NCI-H2171 (cell line): Measurements from ENCODE around the gene OVOL1.
"Not testable (repeated sequence)": the region's sequence is repeated elsewhere in the genome, so short reads cannot be mapped to it uniquely, and the experiment has no call there.

Experiments used
- DNase-seq: peaks from one replicate; lab custom pipeline; 2025; lab: John Stamatoyannopoulos, UW

The OVOL1 gene

DNA sequence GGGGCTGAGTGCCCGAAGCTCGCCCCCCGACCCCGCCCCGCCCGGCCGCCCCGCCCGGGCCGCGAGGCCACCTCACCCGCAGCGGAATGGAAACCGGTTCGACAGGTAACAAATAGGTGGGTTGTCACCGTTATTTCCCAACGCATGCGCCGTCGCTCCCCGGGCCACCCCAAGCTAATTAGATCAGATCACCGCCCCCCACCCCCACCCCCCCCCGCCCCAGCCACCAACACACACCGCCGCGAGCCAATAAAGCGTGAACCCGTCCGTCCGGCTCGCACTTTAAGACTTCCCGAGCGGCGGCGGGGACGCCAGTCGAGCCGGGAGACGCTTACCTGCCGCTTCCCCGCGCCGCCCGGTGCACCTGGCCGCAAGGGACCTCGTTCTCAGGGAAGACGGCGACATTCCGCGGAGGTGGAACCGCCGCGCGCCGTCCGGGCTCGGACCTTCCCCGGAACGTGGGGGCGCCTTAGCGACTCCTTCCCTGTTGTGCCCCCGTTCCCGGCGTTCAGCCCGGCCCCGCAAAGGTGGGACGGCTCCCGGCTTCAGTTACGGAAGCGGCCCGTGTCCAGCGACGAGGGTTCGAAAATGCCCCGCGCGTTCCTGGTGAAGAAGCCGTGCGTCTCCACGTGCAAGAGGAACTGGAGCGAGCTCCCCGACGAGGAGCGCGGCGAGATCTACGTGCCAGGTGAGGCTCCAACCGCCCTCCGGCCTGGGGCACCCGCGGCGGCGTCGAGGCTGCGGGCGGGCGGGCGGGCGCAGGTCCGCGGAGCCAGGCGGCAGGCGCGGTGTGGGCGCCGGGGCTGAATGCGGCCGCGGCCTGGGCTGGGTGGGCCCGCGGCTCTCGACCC lies at the start of gene OVOL1:
Gene OVOL1 (plus strand): TSS at position 278 of the 851 bp plus-strand sequence. CDS start 311 bp downstream, at position 589.
- DNase-seq: no peak

DNA sequence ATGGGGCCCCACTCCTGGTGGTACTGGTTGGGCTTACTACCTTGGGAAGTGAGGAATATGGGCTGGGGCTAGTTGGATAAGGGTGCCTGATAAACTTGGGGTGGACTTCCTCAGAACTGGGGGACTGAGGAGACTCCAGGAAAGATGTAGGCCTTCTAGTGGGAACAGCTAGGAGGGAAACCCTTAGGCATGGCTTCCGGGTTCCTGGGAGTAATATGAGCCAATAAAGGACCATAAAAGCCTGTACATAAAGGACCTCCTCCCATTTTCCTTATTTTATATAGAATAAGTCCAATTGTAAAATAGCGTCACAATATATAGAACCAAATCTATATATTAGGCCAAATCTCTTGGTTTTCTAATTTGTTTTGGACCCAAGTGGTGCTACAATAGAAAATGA lies 47.8 kb upstream of the OVOL1 start:
- no peak for DNase-seq

DNA sequence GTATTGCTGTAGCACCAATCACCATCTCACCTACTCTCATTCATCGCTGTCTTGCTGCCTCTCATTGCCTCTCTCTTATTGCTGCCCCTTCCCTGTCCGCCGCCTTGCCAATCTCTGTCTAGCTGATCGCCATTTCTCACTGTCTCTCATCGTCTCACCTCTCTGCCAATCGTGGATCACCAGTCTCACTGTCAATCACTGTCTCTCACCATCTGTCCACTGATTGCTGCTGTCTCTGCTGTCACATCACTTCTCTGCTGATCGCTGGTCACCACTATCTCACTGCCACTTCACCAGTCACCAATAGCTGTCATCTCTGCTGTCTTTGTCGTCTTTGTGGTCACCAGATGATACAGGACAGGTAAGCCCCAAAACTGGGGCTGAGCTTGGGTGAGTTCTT lies 45.7 kb upstream of the OVOL1 start:
- no peak for DNase-seq

DNA sequence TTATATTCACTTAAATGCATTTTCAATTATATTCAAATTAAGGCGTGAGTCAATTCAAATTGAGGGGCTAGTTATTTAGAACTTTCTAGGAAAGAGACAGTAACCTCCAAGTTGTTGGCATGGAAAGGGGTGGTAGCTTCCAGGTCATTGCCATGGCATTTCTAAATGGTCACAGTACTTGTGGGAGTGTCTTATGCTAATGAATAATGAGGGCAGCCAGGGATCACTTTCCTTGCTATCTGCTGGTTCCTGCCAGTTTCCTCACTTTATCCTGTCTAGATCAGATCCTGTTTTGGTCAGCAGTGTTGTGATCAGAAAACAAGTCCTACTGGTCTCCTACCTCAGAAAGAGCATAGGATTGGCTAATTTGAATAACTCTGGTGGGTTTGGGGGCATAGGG lies 44.5 kb upstream of the OVOL1 start:
- DNase-seq: no peak

DNA sequence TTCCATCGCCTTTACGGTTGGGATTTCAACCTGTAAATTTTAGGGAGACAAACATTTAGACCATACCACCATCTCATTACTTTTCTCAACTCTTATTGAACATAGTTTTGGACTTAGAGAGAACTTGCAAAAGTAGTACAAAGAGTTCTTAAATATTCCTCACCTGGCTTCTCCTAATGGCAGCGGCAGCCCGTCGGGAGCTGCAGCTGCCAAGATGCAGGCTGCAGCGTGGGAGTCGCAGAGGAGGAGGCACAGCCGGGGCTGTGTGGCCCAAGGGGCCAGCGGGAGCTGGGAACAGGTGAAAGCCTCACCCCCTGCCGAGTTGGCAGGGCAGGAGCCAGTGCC lies 43.2 kb upstream of the OVOL1 start:
- DNase-seq: no peak

DNA sequence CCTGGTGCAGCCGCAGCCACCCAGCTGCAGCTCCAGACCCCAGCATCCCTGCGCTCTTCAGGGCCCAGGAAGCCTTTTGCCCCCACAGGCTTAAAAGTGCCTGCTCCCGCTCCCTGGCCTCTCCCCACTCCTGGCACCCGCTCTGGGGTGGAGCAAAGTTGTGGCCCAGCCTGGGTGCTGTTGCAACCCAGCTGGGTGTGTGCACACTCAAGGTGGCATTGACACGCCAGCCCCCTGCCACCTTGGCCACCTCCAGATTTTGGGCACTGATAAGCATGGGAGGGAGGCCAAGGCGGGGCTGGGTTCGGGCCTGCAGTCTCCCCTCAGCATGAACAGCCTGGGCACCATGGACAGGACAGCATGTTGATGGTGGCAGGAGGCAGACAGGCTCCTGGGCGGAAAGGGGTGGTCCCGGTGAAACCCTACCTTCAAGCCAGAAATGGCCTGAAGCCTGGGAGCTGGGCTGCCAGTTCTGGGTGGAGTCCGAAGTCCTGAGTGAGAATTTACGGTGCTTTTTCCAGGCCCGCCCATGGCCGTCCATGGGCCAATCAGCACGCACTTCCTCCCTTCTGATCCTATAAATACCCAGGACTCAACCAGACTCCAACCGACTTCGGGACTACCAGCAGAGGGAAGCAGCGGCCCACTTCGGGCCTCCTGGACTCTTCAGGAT lies 42.7 kb upstream of the OVOL1 start:
- DNase-seq: no peak

DNA sequence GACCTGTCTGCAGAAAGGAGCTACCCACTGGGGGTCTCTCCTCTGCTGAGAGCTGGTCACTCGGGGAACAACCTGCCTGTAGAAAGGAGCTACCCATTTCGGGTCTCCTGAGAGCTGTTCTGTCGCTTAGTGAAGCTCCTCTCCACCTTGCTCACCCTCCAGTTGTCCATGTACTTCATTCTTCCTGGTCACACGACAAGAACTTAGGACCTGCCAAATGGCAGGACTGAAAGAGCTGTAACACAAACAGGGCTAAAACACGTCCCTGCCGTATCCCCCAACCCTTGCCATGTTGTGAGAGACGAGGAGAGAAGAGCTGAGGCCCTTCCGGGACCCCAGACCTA lies 42.2 kb upstream of the OVOL1 start:
- DNase-seq: no peak

DNA sequence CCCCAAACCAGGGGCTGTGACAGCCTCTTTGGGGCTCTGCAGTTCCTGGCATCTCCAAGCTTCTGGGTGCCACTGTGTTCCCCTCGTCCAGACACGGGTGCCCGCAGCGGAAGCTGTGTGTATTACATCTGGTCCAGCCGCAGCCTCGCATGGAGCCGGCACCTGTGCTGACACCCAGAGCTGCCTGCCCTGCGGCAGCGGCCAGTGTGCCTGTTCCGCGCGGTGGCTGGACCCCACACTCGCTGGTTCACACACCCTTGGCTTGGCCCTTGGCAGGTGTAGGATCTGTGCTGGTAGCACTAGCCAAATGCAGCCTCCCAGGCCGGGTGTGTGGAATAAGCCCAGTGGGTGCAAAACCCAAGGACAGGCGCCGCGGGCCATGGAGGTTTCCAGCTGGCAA lies 41.8 kb upstream of the OVOL1 start:
- no peak for DNase-seq

DNA sequence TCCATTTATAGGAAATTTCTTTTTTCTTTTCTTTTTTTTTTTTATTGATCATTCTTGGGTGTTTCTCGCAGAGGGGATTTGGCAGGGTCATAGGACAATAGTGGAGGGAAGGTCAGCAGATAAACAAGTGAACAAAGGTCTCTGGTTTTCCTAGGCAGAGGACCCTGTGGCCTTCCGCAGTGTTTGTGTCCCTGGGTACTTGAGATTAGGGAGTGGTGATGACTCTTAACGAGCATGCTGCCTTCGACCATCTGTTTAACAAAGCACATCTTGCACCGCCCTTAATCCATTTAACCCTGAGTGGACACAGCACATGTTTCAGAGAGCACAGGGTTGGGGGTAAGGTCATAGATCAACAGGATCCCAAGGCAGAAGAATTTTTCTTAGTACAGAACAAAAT lies 24.7 kb upstream of the OVOL1 start:
- not testable (repeated sequence) for DNase-seq

DNA sequence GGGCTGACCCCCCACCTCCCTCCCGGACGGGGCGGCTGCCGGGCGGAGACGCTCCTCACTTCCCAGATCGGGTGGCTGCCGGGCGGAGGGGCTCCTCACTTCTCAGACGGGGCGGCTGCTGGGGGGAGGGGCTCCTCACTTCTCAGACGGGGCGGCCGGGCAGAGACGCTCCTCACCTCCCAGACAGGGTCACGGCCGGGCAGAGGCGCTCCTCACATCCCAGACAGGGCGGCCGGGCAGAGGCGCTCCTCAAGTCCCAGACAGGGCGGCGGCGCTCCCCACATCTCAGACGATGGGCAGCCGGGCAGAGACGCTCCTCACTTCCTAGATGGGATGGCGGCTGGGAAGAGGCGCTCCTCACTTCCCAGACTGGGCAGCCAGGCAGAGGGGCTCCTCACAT lies 24.0 kb upstream of the OVOL1 start:
- not testable (repeated sequence) for DNase-seq

DNA sequence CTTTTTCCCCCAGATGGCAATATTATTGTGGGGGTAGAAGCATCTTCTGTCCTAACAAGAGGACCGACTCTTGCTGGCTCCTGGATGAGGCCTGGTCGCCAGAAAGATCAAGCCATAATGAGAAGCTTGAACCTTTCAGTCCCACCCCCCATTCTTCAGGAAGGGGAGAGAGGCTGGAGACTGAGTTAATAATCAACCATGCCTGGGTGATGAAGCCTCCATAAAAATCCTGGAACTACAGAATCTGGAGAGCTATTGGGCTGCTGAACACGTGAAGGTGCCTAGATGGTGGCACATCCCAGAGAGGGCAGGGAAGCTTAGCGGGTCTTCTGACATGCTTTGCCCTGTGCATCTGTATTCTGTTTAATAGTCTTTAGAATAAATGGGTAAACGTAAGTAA lies 22.4 kb upstream of the OVOL1 start:
- no peak for DNase-seq

DNA sequence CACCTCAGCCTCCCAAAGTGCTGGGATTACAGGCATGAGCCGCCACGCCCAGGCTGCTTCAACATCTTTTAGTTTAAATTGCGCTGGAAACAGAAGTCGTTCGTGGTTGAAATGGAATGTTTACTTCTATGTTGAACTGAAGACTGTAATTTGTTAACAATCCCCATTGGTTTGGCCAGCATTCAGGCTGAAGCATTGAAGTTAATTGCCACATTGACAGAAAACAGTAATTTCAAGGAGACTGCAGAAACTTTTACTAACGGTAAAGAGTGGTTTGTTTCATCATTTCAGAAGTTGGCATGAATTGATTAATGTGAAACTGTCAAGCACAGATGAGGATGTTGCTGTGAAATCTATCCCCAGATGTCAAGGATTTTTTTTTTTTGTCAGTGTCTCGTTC lies 20.3 kb upstream of the OVOL1 start:
- no peak for DNase-seq

DNA sequence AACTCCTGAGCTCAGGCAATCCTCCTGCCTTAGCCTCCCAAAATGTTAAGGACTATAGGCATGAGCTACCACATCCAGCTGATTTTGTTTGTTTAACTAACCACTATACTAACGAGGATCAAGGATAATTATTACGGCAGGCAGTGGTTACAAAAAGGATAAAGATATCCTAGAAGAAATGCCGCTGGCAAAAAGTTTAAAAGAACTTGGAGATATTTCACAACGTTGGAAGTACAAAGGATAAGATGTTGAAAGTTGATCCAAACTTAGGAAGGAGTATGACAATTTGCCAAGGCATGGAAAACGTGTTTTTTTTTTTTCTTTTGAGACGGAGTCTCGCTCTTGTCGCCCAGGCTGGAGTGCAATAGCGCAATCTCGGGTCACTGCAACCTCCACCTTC lies 19.5 kb upstream of the OVOL1 start:
- no peak for DNase-seq

DNA sequence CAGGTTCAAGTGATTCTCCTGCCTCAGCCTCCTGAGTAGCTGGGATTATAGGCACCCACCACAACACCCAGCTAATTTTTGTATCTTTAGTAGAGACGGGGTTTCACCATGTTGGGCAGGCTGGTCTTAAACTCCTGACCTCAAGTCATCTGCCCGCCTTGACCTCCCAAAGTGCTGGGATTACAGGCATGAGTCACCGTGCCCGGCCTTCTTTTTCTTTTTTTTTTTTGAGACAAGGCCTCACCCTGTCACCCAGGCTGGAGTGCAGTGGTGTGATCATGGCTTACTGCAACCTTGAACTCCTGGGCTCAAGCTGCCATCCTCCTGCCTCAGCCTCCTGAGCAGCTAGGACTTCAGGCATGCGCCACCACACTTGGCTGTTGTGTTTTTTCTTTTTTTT lies 19.1 kb upstream of the OVOL1 start:
- not testable (repeated sequence) for DNase-seq

DNA sequence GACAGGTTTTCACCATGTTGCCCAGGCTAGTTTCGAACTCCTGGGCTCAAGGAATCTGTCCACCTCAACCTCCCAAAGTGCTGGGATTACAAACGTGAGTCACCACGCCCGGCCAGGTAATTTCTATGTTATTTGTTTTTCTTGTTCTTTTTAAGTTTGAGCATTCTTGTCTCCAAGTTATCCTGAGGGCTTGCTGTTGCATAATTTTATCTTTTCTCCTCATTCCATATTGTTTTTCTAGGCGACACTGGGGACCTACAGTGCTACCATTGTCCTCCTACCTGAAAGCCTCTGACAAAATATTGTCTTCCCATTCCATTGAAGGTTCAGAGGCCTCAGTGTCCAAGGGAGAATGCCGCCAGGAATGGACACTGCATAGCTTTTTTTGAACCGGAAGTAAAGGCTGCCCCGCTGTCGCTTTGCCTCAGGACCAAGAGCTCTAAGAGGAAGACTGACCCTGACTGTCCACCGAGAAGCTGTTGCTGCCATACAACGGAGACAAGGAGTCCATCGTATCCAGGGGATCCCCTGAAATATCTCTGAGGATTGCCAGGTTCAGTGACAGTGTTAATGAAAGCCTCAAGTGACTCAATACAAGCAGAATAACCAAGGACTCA lies 15.8 kb upstream of the OVOL1 start:
- no peak for DNase-seq

DNA sequence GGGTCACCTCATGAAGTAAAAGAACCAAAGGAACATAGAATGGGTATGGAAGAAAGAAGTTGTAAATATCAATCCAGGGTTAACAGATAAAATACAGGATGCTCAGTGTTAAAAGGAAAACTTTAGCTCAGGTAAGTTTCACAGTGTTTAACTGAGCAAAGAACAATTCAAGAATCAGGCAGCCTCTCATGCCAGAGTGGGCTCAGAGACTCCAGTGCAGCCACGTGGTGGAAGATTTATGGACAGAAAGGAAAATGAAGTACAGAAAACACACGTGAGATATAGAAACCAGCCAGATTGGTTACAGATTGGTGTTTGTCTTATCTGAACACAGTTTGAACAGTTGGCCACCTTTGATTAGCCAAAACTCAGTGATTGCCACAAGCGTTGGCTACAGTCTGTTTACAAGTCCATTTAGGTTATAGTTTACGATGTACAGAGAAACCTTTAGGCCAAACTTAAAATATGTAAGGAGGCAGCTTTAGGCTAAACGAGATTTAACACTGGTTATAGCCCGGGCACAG lies 15.2 kb upstream of the OVOL1 start:
- no peak for DNase-seq

DNA sequence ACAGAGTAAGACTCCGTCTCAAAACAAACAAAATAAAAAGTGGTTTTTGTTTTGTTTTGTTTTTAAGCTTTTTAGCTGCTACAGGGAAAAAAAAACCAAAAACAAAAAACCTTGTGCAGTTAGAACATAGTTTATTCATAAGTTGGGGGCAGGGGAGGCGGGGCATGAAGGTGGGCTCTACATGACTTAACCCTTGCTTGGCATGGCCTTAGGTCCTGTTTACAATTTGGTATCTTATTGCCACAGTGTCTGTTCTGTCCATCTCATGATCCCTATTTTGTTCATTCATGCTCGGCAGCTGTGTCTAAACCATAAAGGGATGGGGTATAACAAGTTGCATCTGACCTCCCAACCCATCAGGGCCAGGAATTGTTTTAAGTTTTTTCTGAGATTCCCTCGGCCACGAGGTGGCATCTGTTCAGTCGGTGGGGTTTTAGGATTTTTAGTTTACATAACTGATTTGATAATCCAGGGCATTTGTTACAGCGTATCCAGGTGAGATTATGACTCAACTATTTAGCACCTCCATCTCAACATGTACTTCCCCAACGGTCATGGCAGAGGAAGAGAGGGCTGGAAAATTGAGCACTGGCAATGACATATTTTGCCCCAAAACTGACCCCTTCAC lies 13.0 kb upstream of the OVOL1 start:
- DNase-seq: no peak

DNA sequence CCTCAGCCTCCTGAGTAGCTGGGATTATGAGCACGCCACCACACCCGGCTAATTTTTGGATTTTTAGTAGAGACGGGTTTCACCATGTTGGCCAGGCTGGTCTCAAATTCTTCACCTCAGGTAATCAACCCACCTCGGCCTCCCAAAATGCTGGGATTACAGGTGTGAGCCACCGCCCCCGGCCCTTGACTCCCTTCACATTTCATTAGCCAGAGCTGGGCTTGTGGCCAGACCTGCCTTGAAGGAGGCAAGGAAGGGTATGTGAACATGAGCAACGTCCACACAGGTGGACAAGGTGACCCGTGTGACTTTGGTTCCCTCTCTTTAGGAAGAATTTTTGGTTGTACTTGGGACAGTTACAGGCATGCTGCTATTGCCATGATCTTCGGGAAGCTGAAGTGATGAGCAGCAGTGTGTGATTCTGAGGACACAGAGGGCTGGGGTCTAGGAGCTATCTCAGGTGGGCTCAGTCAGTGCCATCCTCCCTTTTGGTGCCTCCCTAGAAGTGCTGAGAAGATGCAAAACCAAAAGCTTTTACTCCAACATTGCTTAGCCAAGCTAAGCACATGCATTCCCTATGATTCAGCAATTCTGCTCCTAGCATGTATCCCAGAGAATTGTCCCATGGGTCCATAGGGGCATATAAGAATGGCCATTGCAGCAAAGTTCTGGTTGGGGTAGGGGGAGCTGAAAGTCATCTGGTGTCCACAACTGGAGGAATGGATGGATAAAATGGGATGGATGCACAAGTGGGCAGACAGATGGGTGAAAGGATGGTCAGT lies 12.1 kb upstream of the OVOL1 start:
- DNase-seq: no peak

DNA sequence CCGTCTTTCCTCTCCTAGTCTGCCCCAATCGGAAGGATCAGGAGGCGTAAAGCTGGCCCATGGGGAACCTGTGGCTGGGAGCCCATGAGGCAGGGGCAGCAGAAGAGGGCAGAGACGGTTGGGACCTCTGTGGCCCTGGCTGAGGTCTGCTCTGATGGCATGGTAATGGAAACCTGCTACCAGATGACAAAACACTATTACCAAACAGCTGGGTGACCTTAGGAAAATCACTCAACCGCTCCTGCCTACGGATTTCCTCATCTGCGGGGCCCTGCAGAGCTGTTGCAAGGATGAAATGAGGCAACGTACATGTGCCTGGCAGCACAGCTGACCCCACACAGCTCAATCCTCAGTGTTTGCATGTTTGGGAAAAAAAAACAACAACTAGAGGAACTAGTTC lies 10.7 kb upstream of the OVOL1 start:
- no peak for DNase-seq

DNA sequence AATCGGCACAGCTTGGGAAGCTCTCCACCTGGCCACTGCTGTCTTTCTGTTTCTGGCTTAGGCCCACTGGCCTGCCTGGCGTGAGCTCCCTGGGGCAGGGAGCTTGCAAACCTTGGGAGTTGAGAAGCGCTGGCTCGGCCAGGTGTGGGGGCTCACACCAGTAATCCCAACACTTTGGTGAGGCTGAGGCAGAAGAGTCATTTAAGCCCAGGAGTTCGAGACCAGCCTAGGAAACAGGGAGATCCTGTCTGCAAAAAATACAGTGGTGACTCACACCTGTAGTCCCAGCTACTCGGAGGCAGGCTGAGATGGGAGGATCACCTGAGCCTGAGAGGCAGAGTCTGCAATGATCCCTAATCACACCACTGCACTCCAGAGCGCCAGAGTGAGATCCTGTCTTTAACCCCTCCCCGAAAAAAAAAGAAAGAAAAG lies 10.1 kb upstream of the OVOL1 start:
- DNase-seq: no peak

DNA sequence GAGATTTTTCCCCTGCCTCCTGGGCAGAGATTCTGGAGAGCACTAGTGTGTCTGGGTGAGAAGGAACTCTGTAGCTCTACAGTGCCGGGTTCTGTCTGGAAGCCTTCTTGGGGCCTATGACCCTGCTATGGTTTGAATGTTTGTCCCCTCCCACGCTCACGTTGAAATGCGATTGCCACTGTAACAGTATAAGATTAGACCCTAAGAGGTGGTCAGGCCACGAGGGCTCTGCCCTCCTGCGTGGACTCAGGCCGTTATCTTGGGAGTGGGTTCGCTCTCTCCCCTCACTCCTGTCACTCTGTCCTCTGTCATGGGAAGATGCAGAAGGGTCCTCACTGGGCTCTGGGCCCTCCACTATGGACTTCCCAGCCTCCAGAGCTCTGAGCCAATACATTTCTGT lies 9.6 kb upstream of the OVOL1 start:
- DNase-seq: no peak

DNA sequence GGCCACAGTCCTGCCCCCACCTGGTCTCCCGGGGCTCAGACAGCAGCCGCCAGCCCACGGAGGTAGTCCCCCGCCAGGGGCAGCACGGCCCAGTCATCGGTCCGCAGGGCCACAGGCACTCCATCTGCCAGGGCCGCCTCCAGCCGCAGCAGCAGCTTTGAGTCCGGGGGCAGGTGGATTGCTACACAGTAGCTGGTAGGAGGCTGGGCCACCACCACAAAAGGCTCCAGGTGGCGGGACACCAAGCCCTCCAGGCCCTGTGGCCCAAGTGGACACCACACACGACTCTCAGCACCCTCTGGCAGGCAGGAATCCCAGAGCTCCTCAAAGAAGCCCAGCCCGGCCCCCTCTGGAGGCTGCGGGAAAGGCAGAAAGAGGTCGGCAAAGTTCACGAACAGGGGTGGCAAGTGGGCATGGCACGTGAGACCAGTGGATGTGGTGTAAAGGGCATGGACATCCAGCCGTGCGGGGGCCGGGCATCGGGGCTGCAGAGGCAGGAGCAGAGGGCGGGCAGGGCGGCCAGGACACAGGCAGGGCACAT lies 9.0 kb upstream of the OVOL1 start:
- no peak for DNase-seq
